Testis (tissue), 2 donors: ENCODE data around the gene BATF.

Experiments
- POLR2A ChIP-seq: fragments of 450-650 bp; IDR thresholded peaks from one replicate; pipeline ENCODE4 v1.6.1; 2017; ENCODE audit warnings: antibody characterized with exemption, mild to moderate bottlenecking, moderate library complexity
- TF ChIP-seq, protein P1 (sequence below), 3 experiments: fragments of 450-650 bp in 2 of 3; fragments of 200-600 bp in 1 of 3; sonication (generic) in 1 of 3; IDR thresholded peaks; one replicate each; pipeline ENCODE4 v1.5.1; 2016 to 2019; ENCODE audit warnings: antibody characterized with exemption in 3 of 3, mild to moderate bottlenecking in 2 of 3, moderate library complexity in 1 of 3

DNA sequence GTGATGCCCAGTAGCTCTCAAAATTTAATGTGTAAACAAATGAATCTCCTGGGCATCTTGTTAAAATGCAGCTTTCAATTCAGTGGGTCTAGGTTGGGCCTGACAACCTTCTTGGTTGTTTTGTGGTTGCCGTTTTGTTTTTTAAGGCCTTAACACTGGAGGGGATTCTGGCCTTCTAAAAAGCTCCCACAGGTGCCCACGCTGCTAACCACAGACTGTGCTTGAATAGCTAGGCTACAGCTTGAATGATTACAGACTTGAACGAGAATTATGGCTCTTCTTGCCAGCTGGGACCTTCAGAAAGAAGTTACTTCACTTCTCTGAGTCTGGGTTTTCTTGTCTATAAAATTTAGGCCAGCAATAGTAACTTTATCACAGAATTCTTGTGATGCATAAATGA, 54.8 kb downstream of the BATF start:
- TF ChIP-seq, protein P1, sequence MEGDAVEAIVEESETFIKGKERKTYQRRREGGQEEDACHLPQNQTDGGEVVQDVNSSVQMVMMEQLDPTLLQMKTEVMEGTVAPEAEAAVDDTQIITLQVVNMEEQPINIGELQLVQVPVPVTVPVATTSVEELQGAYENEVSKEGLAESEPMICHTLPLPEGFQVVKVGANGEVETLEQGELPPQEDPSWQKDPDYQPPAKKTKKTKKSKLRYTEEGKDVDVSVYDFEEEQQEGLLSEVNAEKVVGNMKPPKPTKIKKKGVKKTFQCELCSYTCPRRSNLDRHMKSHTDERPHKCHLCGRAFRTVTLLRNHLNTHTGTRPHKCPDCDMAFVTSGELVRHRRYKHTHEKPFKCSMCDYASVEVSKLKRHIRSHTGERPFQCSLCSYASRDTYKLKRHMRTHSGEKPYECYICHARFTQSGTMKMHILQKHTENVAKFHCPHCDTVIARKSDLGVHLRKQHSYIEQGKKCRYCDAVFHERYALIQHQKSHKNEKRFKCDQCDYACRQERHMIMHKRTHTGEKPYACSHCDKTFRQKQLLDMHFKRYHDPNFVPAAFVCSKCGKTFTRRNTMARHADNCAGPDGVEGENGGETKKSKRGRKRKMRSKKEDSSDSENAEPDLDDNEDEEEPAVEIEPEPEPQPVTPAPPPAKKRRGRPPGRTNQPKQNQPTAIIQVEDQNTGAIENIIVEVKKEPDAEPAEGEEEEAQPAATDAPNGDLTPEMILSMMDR (IDR thresholded peaks at IDR 0.05) = no peak
- no peak for TF ChIP-seq POLR2A
